Fibroblast of mammary gland (primary cell): Measurements from ENCODE around the gene B3GNT4.

Source experiments
- DNase-seq: peaks from one replicate; pipeline ENCODE4 v3.0.0-alpha.2; 2010; ENCODE audit warnings: low read depth
- H3K4me3 ChIP-seq: 2 replicates; pipeline ENCODE4 v1.5.1; 2011; ENCODE audit warnings: low read depth, mild to moderate bottlenecking, low read length, moderate library complexity; ENCODE audit not compliant: control insufficient read depth
- CTCF ChIP-seq: conservative IDR thresholded peaks from 2 replicates; pipeline ENCODE4 v1.5.1; 2011; ENCODE audit warnings: low read depth, low read length, inconsistent platforms; ENCODE audit not compliant: control insufficient read depth, insufficient read depth

B3GNT4 gene

GRCh38 chr12:122189626-122190475, 13.7 kb upstream of the B3GNT4 start:
- H3K4me3 ChIP-seq, result no peak overlapping the region
- no peak for TF ChIP-seq CTCF
- no peak for DNase-seq

- H3K4me3 ChIP-seq, result no peak overlapping the region
- TF ChIP-seq CTCF, result peak; percentile 87
- peak; percentile 64 for DNase-seq
Measured at GRCh38 chr12:122190842-122191668, 12.5 kb upstream of the B3GNT4 start.

GRCh38 chr12:122192441-122192840, 11.1 kb upstream of the B3GNT4 start:
- no peak overlapping the region for H3K4me3 ChIP-seq
- DNase-seq, result no peak
- TF ChIP-seq CTCF, result no peak

GRCh38 chr12:122194804-122195203, 8.7 kb upstream of the B3GNT4 start:
- no peak for DNase-seq
- H3K4me3 ChIP-seq, result no peak overlapping the region
- no peak for TF ChIP-seq CTCF

GRCh38 chr12:122195405-122195804, 8.1 kb upstream of the B3GNT4 start:
- TF ChIP-seq CTCF, result no peak
- no peak for DNase-seq
- H3K4me3 ChIP-seq, result no peak overlapping the region

GRCh38 chr12:122197612-122197966, 5.9 kb upstream of the B3GNT4 start:
- H3K4me3 ChIP-seq, result no peak overlapping the region
- TF ChIP-seq CTCF, result no peak
- DNase-seq, result no peak
